HG02623 (cell line): ENCODE data around the gene KDSR.

Experiments
- ATAC-seq: cut with Tn5 transposase; IDR thresholded peaks from one replicate; pipeline ENCODE4 v1.9.1; 2021; ENCODE audit warnings: moderate library complexity; ENCODE audit not compliant: unreplicated experiment

KDSR gene

GRCh38 chr18:63367053-63367953 lies at the start of gene KDSR:
KDSR (minus strand) TSS chr18:63367206; CDS start chr18:63367118, 88 bp downstream.
- peak; percentile 84 for ATAC-seq

GRCh38 chr18:63412953-63413352 lies 45.9 kb upstream of the KDSR start:
- ATAC-seq: no peak

- ATAC-seq: no peak
These were observed 43.8 kb upstream of the KDSR start for GRCh38 chr18:63410792-63411191.

- ATAC-seq: no peak
These were observed 42.3 kb upstream of the KDSR start for GRCh38 chr18:63409301-63409700.

- ATAC-seq: no peak
These were observed 40.7 kb upstream of the KDSR start for GRCh38 chr18:63407734-63408133.

- no peak for ATAC-seq
These were observed 39.0 kb upstream of the KDSR start for GRCh38 chr18:63405986-63406385.

- ATAC-seq: no peak
These were observed 35.5 kb upstream of the KDSR start for GRCh38 chr18:63402246-63403162.

- no peak for ATAC-seq
These were observed 32.3 kb upstream of the KDSR start for GRCh38 chr18:63399300-63399699.

GRCh38 chr18:63397349-63397748 lies 30.3 kb upstream of the KDSR start:
- no peak for ATAC-seq

GRCh38 chr18:63395503-63395902 lies 28.5 kb upstream of the KDSR start:
- ATAC-seq: no peak

- no peak for ATAC-seq
These were observed 27.9 kb upstream of the KDSR start for GRCh38 chr18:63394954-63395353.

- ATAC-seq: no peak
These were observed 20.9 kb upstream of the KDSR start for GRCh38 chr18:63387861-63388260.

- ATAC-seq: no peak
These were observed 15.8 kb upstream of the KDSR start for GRCh38 chr18:63382843-63383242.

GRCh38 chr18:63379639-63379962 lies 12.6 kb upstream of the KDSR start:
- no peak for ATAC-seq

- peak; percentile 52 for ATAC-seq
These were observed 12.1 kb upstream of the KDSR start for GRCh38 chr18:63378919-63379638.

GRCh38 chr18:63377275-63377980 lies 10.4 kb upstream of the KDSR start:
- no peak for ATAC-seq

GRCh38 chr18:63376538-63376937 lies 9.5 kb upstream of the KDSR start:
- ATAC-seq: no peak

GRCh38 chr18:63374540-63374939 lies 7.5 kb upstream of the KDSR start:
- ATAC-seq: no peak

GRCh38 chr18:63373161-63373560 lies 6.2 kb upstream of the KDSR start:
- no peak for ATAC-seq

- ATAC-seq: no peak
These were observed 1.6 kb upstream of the KDSR start for GRCh38 chr18:63368611-63369010.
